SKM-1 treated with dmso at 0.1 percent for 144 hours (cell line): ENCODE data around the gene DPT.

Experiments used
- DNase-seq: peaks from one replicate; lab custom pipeline; 2025; ENCODE audit not compliant: unreplicated experiment; lab: John Stamatoyannopoulos, UW

DPT gene

DNA sequence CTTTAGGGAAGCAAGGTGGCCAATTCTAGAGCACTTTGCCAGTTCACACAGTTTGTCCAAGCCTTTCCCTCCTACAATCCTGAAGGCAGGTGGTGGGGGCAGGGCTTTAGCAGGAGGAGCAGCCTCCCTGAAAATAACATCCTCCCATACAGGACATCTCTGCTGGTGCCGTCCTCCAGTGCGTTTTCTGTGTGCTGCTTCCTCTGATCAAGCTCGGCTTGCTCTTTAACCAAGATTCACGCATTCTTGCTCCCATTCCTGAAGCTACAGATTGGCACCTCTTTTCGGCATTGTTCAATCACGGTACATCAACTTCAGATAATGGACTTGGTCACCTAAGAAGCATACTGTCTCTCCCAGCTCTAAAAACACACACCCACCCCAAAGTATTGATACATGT lies 7.5 kb upstream of the DPT start:
- no peak for DNase-seq

DNA sequence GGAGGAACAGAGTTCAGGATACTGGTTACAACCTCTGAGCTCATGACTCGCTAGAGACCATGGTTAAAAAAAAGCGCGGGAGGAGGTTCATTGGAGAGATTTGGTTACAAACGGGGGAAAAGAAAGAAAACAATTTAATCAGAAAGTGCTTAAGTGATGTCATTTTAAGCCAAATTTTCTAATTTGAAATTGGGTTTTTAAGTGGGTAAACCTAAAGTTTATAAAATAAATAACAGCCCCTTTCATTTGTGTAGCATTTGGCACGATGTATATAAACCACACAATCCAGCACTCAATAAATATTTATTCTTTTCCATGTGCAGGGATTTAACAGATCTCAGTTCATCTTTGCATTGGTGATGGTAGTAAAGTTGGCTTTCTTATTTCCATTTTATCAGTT lies 7.0 kb upstream of the DPT start:
- DNase-seq = no peak

DNA sequence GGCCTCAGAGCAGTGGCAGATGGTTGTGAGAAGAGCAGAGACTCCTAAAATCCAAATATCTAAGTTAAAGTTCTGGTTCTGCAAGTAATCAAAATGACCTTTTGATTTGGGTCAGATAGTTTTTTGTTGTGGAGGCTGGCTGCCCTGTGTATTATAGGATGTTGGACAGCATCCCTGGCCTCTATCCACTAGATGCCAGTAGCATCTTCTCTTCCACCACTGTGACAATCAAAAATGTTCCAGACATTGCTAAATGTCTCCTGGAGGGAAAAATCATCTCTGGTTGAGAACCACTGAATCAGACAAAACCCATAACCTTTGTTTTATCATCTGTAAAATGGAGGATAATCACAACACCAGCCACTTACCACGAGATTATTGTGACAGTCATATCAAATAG lies 5.9 kb upstream of the DPT start:
- DNase-seq = no peak

DNA sequence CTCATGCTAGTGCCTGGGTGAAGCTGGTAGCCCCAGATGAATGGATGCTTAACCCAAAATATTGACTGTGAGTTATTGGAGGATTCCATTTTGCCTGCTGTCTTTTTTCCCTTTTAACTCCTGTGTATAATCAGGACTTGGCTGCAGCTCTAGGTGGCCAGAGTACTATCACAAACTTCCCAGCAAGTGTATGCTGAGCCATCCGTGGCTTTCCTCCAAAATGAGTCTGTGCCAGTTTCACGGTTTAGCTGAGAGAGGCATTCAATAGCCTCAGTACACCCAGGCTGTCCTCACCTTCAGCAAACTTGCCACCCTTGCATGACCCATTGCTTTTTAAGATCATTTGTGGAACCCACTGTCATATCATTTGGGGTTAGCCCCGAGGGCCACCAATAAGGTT lies 5.3 kb upstream of the DPT start:
- no peak for DNase-seq

DNA sequence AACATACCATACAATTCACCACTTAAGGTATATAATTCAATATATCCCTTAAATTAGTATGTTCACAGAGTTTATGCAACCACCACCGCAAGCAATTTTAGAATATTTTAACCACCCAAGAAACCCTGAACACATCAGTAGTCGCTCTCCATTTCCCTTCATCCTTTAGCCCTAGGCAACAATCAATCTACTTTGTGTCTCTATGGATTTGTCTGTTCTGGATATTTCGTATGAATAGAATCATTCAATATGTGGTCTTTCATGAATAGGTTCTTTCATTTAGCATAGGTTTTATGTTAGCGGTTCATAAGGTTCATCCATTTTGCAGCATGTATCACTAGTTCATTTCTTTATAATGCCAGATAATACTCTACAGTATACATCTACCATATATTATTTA lies 4.2 kb upstream of the DPT start:
- DNase-seq = no peak

DNA sequence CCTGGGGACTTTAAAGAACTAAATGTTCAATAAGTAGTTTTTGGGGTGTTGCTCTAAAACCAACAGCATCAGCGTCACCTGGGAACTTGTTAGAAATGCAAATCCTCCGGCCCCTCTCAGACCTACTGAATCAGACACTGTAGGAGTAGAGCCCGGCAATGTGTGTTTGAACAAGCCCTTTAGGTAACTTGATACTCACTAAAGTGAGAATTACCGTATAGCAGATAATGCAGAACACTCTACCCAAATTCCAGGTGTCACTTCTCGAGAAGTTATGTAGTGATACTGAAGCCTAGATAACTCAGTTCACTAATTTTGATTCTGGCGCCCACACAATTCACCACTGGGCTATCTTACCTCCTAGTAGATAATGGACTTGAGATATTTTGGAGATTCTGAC lies 3.7 kb upstream of the DPT start:
- DNase-seq = no peak

DNA sequence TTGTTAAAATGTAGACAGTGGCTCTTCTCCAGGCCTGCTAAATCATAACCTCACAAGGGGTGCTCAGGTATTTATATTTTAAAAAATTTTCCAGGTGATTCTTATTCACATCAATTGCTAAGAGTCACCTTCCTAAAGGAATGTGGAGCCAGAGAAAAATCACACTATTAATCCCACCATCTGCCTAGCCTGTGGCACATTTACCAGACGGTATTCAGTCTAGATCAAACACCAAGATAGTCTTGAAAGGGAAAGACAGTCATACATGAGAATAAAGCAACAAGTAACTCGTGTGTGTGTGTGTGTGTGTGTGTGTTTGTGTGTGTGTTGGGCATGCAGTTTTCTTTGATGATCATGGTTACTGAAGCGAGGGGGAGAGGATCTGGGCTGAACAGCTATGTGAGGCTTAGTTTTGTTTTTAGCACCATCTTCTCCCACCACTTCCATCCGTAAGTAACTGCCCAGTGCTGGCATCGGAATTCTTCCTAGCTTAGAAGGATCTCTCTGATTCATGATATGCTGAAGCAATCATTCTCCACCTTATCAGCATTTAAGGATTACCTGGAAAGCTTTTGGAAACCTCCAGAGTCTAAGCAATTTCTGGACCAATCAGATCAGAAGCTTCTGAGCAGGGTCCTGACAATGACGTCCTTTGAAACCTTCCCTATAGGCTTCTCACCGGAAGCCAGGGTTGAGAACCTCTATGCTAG lies 2.4 kb upstream of the DPT start:
- DNase-seq = no peak

DNA sequence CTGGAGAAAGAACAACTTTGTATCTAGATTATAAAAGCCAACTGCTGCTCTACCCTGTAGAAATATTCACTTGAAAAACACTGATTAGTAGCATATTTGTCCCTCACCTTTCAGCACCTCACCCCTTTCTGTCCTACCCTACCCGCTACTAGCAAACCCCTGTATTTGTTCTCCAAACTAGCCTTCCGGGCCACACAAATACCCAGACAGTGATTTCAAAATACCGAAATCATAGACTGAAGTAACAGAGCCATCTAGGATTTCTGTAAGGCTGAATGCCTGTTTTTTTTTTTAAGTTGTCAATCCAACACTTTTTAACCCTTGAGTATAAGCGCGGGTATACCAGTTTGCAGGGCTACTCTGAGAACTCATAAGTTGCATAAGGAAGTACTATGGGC lies 398 bp upstream of the DPT start:
- DNase-seq = no peak

DNA sequence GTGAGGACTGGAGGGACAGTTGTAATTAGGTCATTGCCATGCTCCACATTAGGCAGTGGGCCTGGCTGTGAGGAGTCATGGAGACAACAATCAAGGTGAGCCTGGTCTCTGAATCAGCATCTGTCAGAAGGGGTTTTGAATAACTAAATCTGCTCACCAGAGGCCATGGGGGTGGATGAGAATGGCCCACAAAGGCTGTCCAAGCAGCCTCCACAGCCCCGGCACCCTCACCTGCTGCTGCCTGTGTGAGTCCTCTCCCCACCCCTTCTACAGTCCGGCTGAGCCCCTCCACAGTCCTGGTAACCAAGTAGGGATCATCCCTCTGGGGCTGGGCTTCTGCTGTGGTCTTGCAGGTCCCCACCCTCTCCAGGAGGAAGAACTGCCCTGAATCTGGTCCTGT lies 2.3 kb downstream of the DPT start:
- no peak for DNase-seq

DNA sequence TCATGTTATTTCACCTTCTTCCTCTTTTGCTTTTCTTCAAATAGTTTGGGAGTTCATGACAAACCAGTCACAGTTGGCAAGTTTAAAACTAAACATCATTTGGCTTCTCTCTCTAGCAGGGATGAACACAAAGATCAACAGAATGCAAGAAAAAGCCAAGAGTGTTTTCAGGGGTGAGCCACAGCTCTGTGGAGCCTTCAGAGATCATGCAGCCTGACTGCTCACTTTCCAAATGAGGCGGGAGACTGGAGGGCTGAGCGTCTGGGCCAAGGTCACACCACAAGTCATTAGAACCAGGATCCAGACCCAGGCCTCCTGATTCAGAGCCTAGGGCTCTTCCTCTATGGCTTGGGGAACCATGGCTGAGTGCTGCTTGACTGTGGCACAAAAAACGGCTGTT lies 2.7 kb downstream of the DPT start:
- DNase-seq = no peak

DNA sequence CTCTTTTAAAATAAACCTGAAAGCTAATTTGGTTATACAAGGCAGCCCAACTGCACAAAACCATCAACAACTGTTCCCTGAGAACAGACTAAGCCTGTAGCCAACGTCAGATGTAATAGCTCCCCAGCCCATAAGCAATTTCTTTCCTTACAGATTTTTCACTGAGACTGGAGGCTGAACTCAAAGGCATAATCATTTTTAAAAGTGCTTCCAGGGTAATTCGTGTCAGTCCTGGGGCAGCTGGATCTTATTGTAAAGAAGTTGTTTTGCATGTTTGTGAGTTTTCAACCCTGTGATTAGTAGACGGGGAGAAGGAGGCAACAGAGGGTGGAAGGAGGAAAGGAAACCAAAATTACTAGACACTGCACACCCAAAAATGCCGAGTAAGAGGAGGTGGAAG lies 3.2 kb downstream of the DPT start:
- no peak for DNase-seq

DNA sequence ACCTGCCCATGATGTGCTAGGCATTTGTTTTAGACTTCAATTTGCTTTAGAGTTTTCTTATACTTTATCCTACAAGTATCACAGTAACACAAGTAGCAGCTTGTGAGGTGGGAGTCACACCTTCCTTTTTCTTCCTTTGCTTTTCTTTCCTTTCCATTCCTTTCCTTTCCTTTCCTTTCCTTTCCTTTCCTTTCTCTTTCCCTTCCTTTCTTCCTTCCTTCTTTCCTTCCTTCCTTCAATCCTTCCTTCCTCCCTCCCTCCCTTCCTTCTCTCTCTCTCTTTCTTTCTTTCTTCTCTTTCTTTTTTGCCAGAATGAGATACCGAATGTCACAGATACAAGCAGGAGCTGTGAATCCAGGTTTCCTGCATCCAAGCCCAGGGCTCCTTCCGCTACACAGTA lies 3.9 kb downstream of the DPT start:
- DNase-seq = no peak

DNA sequence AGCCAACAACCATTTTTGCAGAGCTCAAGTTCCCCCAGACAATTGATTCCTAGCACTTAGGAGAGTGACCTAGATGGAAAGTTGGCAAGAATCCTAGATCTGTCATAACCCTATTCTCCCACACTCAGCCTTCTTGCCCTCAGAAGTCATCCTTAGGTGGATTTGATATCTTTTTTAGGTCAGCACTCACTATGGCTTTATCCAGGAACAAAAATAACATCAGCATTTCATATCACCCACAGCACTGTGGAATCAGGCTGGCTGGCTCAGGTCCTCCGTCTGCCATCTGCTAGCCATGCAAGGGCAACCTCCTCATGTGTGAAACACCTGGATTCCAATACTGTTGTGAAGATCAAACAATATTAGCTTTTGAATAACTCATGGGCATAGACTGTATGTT lies 6.0 kb downstream of the DPT start:
- DNase-seq = no peak

DNA sequence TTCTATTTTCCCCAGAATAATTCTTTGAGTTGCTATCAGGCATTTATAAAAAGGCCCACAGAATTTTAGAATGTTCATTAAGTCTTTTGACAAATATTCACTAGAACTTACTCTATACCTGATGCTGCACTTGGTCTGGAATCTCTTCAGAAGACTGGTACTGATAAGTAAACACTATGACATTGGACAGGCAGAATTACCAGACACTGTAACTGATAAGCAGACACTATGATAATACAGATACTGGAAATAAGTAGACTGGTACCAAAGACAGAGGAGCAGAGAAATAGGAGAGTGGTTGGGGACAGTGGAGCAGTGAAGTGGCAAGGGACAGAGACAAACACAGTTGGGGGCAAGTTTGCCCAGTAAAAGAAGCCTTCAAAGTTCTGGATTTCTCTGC lies 8.2 kb downstream of the DPT start:
- DNase-seq = no peak

DNA sequence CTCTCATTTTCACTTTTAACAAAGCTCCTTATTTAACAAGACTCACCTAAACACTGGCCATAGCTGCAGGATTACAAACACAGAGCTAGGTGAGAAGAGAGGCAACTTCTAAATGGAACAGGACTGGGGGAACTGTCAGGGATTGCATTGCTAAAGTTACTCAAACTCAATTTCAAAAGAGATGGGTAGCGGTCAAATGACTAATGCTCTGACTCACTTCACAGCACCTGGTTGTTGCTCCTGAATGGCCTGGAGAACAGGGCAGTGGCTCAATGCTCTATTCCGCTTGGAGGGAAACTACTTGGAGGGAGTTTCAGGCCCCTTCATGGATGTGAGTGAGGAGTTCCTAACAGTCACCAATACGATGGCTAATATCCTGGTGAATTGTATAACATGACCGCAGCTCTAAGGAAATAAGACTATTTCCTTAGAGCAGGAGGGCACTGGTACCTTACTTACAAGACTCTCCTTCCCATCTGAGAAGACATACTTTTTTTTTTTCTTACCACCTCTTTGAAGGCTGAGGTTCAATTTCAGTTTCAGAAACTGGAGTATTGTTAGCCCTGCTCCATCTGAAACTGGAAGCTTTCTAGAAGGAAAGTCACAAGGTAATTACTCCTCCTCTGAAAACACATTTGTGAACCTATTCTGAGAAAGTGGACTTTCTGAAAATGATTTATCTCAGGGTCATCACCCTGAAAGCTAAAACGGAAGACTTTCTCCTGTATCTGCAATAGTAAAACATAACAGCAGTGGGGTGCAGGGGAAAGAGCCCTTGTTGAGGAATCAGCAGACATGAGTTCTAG lies 9.5 kb downstream of the DPT start:
- DNase-seq = no peak

DNA sequence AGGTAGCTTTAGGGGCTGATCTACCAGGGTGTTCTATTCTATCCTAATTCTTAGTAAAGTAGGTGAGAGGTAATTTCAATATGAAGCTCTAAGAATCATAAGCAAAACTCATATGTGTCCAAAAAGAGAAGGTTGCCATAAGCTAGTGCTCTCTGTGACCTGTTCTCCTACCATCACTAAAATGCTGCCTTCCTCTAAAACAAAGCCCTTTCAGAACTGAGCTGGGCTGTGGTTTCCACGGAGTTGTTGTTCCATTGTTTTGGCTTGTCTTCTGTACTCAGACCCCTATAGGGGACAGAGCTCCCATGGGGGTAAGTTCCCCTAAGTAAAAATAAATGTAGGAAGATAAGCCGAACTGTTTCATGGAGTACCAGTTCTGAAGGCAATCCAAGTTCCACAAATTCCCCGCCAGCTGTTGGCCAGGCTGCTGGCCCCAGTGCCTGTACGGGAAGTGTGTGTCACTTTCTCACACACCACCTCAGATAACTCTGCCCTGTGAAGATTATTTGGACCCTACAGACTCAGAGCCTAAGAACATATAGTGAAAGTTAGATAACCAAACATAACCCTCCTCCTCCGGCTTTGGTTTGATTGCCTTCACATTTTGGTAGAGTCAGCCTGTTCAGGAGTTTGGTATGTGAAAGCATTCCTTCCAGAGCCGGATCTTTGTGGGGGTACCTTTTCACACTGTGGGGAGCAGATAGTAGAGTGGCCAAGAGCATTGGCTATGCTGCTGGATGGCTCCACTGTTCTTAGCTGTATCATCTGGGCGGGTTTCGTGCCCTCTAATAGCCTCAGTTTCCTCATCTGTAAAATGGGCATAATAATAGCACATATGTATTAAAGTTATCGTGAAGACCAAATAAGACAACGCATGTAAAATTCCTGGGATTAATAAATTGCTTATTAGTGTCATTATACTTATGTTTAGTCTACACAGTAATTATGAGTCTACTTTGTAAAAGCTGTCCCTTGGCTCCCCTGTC lies 10.8 kb downstream of the DPT start:
- no peak for DNase-seq

DNA sequence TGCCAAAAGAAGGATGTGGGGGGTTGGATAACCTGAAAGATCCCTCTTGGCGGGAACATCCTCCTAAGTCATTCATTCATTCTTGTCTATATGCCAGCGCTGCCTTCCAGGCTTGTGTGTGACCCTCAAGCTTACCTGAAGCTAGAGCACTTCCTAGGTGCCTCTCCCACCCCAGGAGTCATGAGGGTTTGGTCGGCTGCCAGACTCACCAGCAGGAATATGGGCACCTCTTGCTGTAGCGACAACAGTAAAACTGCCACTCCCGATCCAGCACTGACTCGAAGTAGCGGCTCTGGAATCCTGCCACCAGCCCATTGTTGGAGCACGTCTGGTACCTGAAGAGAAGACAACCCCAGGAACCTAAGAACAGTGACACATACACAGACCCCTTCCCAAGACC lies 15.0 kb downstream of the DPT start:
- DNase-seq = no peak

DNA sequence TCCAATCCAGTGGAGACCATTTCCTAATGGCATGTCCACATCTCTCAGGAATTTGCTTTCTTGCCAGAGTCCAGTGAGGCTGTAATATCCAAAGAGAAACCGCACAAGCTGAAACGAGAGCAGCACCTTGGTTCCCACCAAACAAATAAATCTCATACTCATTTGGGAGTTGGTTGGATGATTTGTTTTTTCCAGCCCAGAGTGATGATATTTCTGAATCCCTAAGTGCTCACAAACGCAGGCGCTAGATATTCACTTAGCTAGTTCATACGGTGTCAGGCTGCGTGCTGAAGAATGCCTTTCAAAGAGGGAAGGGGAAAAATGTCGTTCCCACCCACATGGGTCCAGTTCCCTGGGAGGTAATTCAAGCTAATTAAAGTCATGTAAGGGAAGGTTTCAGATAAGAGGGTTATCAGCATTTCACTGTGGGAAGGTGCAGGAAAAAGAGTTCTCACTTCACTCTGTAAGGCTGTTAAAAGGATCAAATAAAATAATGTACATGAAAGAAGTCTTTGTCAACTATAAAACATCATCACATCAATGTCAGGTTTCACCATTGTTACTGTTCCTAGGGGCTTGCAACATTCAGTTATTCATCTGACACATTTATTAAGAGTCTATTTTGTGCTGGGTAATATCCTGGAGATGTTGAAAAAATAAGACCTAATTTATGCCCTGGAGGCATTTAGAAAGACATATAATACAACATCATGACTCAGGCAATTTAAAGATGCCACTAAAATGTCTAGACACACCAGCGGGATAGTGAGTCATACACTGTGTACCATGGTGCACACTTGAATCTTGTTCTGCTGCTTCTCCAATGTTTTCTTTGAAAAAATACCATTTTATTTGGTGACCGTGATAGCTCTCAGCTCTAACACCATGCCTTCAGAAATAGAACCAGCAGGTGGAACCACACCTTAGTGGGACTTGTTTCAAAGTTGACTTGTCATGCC lies 19.3 kb downstream of the DPT start:
- DNase-seq = no peak

DNA sequence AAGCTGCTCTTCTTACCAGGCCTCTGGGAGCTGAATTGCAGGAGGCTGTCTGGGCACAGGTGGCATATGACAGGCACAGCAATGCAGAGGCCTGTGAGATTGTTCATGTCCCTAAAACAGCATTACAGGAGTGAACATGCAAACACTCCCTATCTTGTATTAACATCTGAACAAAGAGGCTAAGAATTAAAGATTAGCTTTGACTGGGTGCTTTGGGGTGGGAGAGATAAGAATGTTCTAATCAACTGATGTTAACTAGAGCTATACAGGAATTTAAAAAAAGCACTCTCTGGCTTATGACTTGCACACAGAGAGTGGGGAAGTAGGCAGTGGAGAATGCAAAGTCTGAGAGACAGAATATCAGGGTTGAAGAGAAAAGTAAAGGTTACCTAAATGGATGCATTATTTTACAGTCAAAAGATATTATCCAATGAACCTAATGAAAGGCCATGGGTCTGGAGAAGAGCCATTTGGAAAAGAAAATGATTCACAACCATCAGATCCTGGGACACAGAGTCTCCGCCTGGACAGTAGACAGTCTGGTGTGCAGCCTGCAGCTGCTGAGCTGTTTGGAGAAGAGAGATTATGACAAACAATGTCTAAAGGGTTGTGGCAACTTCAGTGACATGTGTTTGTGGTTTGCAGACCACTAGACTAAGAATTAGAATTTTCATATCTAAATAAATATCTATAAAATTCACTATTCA lies 20.2 kb downstream of the DPT start:
- no peak for DNase-seq
